Activated CD4-positive, alpha-beta memory T cell treated with anti-CD3 and anti-CD28 coated beads for 36 hours (primary cell): ENCODE measurements around the gene ZNF778. TPM values are rescaled to one million over a fixed set of nuclear protein-coding genes. Genes with fewer than 3 reads are reported as not detected.

ENCODE experiments used
- CTCF ChIA-PET: fragments of 350-600 bp; sonication (Branson Sonifier 250); formaldehyde crosslinking; loops from one replicate; lab custom pipeline; 2021; ENCODE audit warnings: antibody characterized with exemption, inconsistent platforms; lab: Charles Lee
- POLR2A ChIA-PET: fragments of 350-600 bp; sonication (Branson Sonifier 250); formaldehyde crosslinking; loops from one replicate; lab custom pipeline; 2021; ENCODE audit warnings: antibody characterized with exemption; lab: Charles Lee
- DNase-seq: peaks from one replicate; pipeline ENCODE4 v3.0.0-alpha.2; 2020
- H3K27ac Mint-ChIP-seq: one replicate; pipeline ENCODE4 v1.8.0; 2021; ENCODE audit warnings: mixed read lengths
- H3K27me3 Mint-ChIP-seq: one replicate; pipeline ENCODE4 v1.8.0; 2021; ENCODE audit warnings: mixed read lengths
- H3K36me3 Mint-ChIP-seq: one replicate; pipeline ENCODE4 v1.8.0; 2021; ENCODE audit warnings: mixed read lengths
- H3K4me1 Mint-ChIP-seq: one replicate; pipeline ENCODE4 v1.8.0; 2021; ENCODE audit warnings: low read depth, mixed read lengths
- H3K4me3 Mint-ChIP-seq: one replicate; pipeline ENCODE4 v1.8.0; 2021; ENCODE audit warnings: mild to moderate bottlenecking, mixed read lengths
- H3K9me3 Mint-ChIP-seq: one replicate; pipeline ENCODE4 v1.8.0; 2021; ENCODE audit warnings: mixed read lengths
- intact Hi-C: fragments of 100-400 bp; cut with micrococcal nuclease; formaldehyde crosslinking; loops from one replicate; pipeline ENCODE4 v1.15.1; 2023
- total RNA-seq, 2 experiments: library from RNA; stranded (reverse); gene quantifications; one replicate each; pipeline ENCODE4 v1.2.3, GENCODE V29; 2021

Gene ZNF778
- total RNA-seq, 2 experiments from 2014 or later: 7.4 to 7.9 TPM

DNA sequence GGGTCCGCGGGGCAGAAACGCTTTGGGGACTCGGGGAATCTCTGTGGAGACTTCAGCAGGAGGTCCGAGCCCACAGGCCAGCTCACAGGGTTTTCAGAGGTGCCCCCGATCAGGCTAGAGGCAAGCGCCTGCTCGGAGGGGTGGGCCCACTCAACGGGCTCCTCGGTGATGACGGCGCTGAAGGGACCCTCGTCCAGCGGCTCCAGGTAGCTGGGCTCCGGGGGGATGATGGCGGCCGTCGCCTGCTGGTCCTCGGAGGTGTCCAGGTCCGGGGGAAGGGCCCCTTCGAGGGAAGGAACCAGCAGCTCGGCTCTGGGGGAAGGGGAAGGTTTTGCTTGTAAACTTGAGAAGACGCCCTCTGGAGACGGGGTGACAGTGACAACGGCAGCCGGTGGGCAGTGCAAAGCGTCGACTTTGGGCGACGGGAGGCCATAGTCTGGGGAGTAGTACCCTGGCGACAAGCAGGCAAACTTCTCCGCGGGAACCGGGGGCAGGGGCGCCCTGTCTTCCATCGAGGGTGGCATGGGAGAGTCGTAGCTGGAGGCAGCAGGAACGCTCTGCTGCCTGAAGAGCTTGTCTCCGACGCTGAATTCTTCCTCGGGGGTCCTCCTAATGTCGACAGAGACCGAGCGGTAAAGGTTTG is 63.2 kb downstream of the ZNF778 start:
- DNase-seq: no peak
- peaks cover 11% of the 10 kb centered on the region for H3K36me3 Mint-ChIP-seq
- ChIA-PET CTCF (interaction anchor here (1.3 kb wide), 1 partner anchor 8 kb away, joined by 3 read pairs; no protein-coding TSS in a partner anchor), POLR2A (no interaction called here)
- no peaks in the 10 kb centered on the region for H3K9me3 Mint-ChIP-seq
- H3K4me1 Mint-ChIP-seq: no peaks in the 10 kb centered on the region
- no peaks in the 10 kb centered on the region for H3K27me3 Mint-ChIP-seq
- no peak overlapping the region for H3K27ac Mint-ChIP-seq
- intact Hi-C loops: no loop called here
- no peak overlapping the region for H3K4me3 Mint-ChIP-seq

DNA sequence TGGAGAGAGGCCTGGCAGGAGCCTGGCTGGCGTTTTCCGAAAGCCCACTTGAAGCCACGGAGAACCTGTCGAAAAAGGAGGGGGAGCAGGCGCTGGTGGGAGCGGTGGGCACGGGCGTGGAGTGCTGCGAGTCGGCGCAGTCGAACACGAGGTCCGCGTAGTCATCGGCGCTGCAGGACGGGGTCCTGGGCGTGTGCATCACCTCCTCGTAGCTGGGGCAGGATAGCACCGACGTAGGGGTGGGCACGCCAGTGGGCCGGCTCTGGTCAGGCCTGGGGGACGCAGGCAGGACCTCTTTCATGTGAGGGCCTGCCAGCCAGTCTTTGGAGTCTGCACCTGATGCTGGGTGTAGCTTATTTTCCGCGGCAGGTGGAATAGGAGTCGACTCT is 63.7 kb downstream of the ZNF778 start:
- ChIA-PET CTCF (no interaction called here), POLR2A (no interaction called here)
- Mint-ChIP-seq H3K4me3 (no peak overlapping the region), H3K9me3 (no peaks in the 10 kb centered on the region), H3K27ac (no peak overlapping the region), H3K36me3 (peaks cover 13% of the 10 kb centered on the region), H3K27me3 (no peaks in the 10 kb centered on the region), H3K4me1 (no peaks in the 10 kb centered on the region)
- intact Hi-C loops: no loop called here
- no peak for DNase-seq

DNA sequence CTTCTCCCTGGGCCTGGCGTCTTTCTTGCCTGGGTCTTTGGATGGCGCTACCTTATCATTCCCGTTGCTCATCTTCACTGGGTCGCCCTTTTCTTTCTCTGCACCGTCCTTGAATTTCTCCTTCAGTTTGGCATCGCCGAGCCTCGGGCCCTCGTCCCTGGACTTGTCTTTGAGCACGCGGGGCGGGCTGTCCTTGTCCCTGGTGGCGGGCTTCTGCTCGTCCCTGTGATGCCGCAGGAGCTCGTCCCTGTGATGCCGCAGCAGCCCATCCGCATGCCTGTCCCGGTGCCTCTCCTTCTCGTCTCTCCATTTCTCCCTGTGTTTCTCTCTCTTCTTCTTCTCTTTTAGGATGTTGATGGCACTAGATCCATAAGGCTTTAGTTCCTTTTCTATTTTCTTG is 64.3 kb downstream of the ZNF778 start:
- Mint-ChIP-seq H3K27me3 (no peaks in the 10 kb centered on the region), H3K27ac (no peak overlapping the region), H3K36me3 (peaks cover 15% of the 10 kb centered on the region), H3K9me3 (no peaks in the 10 kb centered on the region), H3K4me3 (no peak overlapping the region), H3K4me1 (no peaks in the 10 kb centered on the region)
- no peak for DNase-seq
- POLR2A ChIA-PET: no interaction called here
- CTCF ChIA-PET: interaction anchor here (0.6 kb wide), 1 partner anchor 239 kb away, joined by 3 read pairs; no protein-coding TSS in a partner anchor
- intact Hi-C loops: no loop called here

DNA sequence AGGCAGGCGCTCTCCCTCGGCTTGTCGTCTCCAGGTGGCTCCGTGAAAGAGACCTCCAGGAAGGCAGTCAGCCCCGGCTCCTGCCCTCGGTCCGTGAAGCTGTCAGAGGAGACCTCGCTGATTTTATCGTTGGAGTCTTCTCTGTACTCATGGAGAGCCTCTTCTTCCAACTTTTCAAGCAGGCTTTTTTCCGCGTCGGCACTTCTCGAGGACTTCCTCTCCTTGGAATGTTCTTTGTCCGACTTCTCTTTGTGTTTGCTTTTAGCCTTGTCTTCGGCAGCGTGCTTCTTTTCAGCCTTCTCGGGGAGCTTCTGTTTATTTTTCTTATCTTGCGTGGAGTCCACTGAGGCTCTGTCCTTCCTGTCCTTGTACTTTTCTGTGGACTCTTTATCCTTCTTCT is 65.0 kb downstream of the ZNF778 start:
- Mint-ChIP-seq H3K27me3 (no peaks in the 10 kb centered on the region), H3K27ac (no peak overlapping the region), H3K4me3 (no peak overlapping the region), H3K9me3 (no peaks in the 10 kb centered on the region), H3K4me1 (no peaks in the 10 kb centered on the region), H3K36me3 (peaks cover 14% of the 10 kb centered on the region)
- intact Hi-C loops: no loop called here
- no peak for DNase-seq
- ChIA-PET POLR2A (no interaction called here), CTCF (no interaction called here)

DNA sequence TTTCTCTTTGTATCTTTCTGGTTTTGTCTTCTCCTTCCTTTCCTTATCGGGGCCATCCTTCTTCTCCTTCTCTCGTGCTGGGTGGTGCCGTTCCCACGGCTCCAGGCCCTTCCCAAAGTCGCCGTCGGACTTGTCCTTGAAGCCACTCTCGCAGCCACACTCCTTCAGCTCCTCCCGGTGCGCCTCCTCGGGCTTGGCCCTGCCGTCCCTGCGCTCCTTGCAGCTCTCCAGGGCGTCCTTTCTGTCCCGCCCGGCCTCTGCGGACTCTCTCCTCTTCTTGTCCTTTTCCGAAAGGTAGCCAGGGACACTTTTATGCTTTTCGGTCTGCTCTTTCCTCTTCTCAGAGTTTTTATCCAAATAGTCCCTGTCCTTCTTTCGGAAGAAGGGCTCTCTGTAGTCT is 65.9 kb downstream of the ZNF778 start:
- H3K27me3 Mint-ChIP-seq: no peaks in the 10 kb centered on the region
- POLR2A ChIA-PET: no interaction called here
- no peak overlapping the region for H3K27ac Mint-ChIP-seq
- H3K9me3 Mint-ChIP-seq: no peaks in the 10 kb centered on the region
- H3K4me1 Mint-ChIP-seq: no peaks in the 10 kb centered on the region
- no peak for DNase-seq
- CTCF ChIA-PET: no interaction called here
- H3K36me3 Mint-ChIP-seq: peaks cover 19% of the 10 kb centered on the region
- intact Hi-C loops: no loop called here
- no peak overlapping the region for H3K4me3 Mint-ChIP-seq

DNA sequence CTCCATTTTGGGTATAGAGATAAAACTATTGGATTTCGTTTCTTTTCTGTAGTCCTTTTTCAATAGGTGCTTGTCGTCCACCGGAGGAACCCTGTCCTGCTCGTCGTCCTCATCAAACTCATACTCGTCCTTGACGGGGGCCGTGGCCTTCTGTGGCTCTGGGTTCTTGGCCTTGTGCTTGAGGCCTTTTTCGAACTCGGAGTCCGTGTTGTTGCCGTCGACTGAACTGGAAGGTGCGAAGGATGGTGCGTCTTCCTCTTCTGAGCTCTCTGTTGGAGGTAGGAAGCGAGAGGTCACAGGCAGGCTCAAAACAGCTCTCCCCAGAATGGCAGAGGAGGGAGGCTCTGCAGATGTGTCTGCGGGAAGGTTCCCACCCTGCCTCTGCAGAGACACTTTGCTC is 67.9 kb downstream of the ZNF778 start:
- no peaks in the 10 kb centered on the region for H3K27me3 Mint-ChIP-seq
- H3K9me3 Mint-ChIP-seq: no peaks in the 10 kb centered on the region
- CTCF ChIA-PET: no interaction called here
- POLR2A ChIA-PET: no interaction called here
- H3K27ac Mint-ChIP-seq: no peak overlapping the region
- intact Hi-C loops: no loop called here
- DNase-seq: no peak
- no peak overlapping the region for H3K4me3 Mint-ChIP-seq
- H3K36me3 Mint-ChIP-seq: peaks cover 26% of the 10 kb centered on the region
- peaks cover 4% of the 10 kb centered on the region for H3K4me1 Mint-ChIP-seq

DNA sequence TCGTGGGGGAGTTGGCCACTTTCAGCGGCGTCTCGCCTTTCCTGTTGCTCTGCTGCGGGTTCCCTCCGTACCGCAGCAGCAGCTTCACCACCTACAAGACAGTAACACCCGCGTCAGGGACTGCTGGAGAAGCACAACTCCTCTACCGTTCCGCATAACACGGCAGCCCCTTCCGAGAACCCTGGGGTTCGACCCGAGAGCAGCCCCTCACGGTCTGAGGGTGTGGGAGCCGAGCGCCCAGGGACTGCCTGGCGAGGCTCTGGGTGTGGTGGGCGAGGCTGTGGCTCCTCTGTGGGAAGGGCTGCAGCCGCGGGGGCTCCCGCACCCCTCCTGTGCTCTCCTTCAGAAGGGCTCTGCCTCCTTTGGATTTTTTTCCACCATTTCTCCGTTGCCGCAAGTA is 68.6 kb downstream of the ZNF778 start:
- ChIA-PET CTCF (no interaction called here), POLR2A (no interaction called here)
- no peak overlapping the region for H3K4me3 Mint-ChIP-seq
- H3K27ac Mint-ChIP-seq: no peak overlapping the region
- no peaks in the 10 kb centered on the region for H3K9me3 Mint-ChIP-seq
- intact Hi-C loops: no loop called here
- peaks cover 25% of the 10 kb centered on the region for H3K36me3 Mint-ChIP-seq
- no peak for DNase-seq
- no peaks in the 10 kb centered on the region for H3K27me3 Mint-ChIP-seq
- H3K4me1 Mint-ChIP-seq: peaks cover 4% of the 10 kb centered on the region

Other genes starting within 250 kb of the ZNF778 start
- under 1 TPM in 1 of 2 experiments, not detected in 1; 0.12 TPM for gene CBFA2T3, start 240.5 kb upstream of the ZNF778 start, total RNA-seq
- gene ACSF3, start 123.9 kb upstream of the ZNF778 start, total RNA-seq: 10 to 100 TPM; 36.1 to 37.3 TPM
- gene CDH15, start 46.0 kb upstream of the ZNF778 start, total RNA-seq: not detected
- under 1 TPM; 0.39 to 0.45 TPM for gene SLC22A31, start 17.2 kb upstream of the ZNF778 start, total RNA-seq